Heart left ventricle (tissue), 16 donors: Measurements from ENCODE around the gene FARP1. TPM values are rescaled to one million over a fixed set of nuclear protein-coding genes. Genes with fewer than 3 reads are reported as not detected.
A peak's percentile ranks its signal among the peaks of the same experiment; 100 is the strongest.

Experiments used
- ATAC-seq, 4 donors: fragments of 200-7000 bp; cut with Tn5 transposase; one replicate each; pipeline ENCODE4 v1.9.1; 2020 to 2022; ENCODE audit warnings: moderate library complexity in 4 of 4, mild to moderate bottlenecking in 3 of 4, moderate number of reproducible peaks in 1 of 4
- DNase-seq, 5 donors: peaks; one replicate each; pipeline ENCODE4 v3.0.0-alpha.2; 2020
- H3K27ac ChIP-seq, 12 donors: fragments of 200-600 bp; sonication (generic) in 4 of 12; one replicate each; pipeline versions ENCODE4 v1.5.0 to v1.8.0; 2016 to 2022; ENCODE audit warnings: mild to moderate bottlenecking in 2 of 12
- H3K27me3 ChIP-seq, 9 donors: fragments of 200-600 bp; sonication (generic) in 2 of 9; one replicate each; pipeline versions ENCODE4 v1.5.1 to v1.8.0; 2016 to 2022; ENCODE audit warnings: mild to moderate bottlenecking in 3 of 9
- H3K36me3 ChIP-seq, 9 donors: fragments of 200-600 bp; sonication (generic) in 2 of 9; one replicate each; pipeline versions ENCODE4 v1.5.0 to v1.8.0; 2018 to 2022; ENCODE audit warnings: mild to moderate bottlenecking in 2 of 9
- H3K4me1 ChIP-seq, 12 donors: fragments of 200-600 bp; sonication (generic) in 4 of 12; one replicate each; pipeline versions ENCODE4 v1.5.0 to v1.8.0; 2016 to 2022; ENCODE audit warnings: mild to moderate bottlenecking in 3 of 12
- H3K4me3 ChIP-seq, 12 donors: fragments of 200-600 bp; sonication (generic) in 4 of 12; one replicate each; pipeline versions ENCODE4 v1.5.0 to v1.8.0; 2017 to 2022; ENCODE audit warnings: mild to moderate bottlenecking in 9 of 12, moderate library complexity in 4 of 12
- H3K9me3 ChIP-seq, 12 donors: fragments of 200-600 bp; sonication (generic) in 4 of 12; one replicate each; pipeline versions ENCODE4 v1.5.0 to v1.8.0; 2016 to 2022; ENCODE audit warnings: mild to moderate bottlenecking in 1 of 12
- POLR2A ChIP-seq, 2 donors: fragments of 450-650 bp; IDR thresholded peaks; one replicate each; pipeline ENCODE4 v1.6.1; 2017; ENCODE audit warnings: antibody characterized with exemption in 2 of 2, mild to moderate bottlenecking in 2 of 2, moderate library complexity in 2 of 2
- WGBS, 4 donors: extraction: QIAGEN DNeasy Blood & Tissue Kit in 2 of 4; methylation state at CpG; one replicate each; pipeline versions ENCODE4 v1.1.5 to v1.1.7; 2013 to 2018; 5-methylcytosine and 5-hydroxymethylcytosine counted together
- intact Hi-C, 10 donors: fragments of 100-400 bp; cut with DNase I; formaldehyde crosslinking; loops; one replicate each; pipeline versions ENCODE4 v1.11.1 to v1.14.2; 2022
- polyA plus RNA-seq, 2 donors: library from polyadenylated mRNA; stranded (reverse); fragments of 200-250 nt; gene quantifications; one replicate each; pipeline ENCODE4 v1.2.3, GENCODE V29; 2013
- total RNA-seq, 9 donors: library from RNA; depleted of rRNA in 2 of 9; stranded (reverse); fragments of >200 nt in 2 of 9; fragmentation: NEBNext Ultra II Directional in 3 of 9; extraction: Animal tissue kit (Norgen Biotek cat#: 25700) in 3 of 9; gene quantifications; one replicate each; pipeline versions ENCODE4 v1.1.0 to v1.2.4, GENCODE V29; 2016 to 2023
- TF ChIP-seq, protein P1 (sequence below), 12 donors: fragments of 200-600 bp; sonication (generic) in 4 of 12; IDR thresholded peaks; one replicate each; pipeline versions ENCODE4 v1.5.0 to v1.8.0; 2018 to 2022; ENCODE audit warnings: antibody characterized with exemption in 12 of 12, mild to moderate bottlenecking in 5 of 12
- donor health status: ischemic (EF 13 %, LVEDD 7.1; RV severe dilation, severe dysfunction).
- donor health status: healthy with polysubstance abuse.
- donor health status: DM: no; HTN: yes; CAD: no.
- donor health status: DM: no; HTN: no; CAD: no.
- donor health status: ischemic (EF 25% LVEDD 6.9; RV normal size, moderate dysfunction).
- donor health status: ischemic (EF 25% LVEDD 5.7; RV mildly dilated, moderate dysfunction).
- donor health status: healthy.
- donor health status: DM: yes; HTN: yes; CAD: no.
- donor health status: ischemic (EF 35%, LVEDD 5.7; RV mildly dilated, moderate dysfunction).
- donor health status: nonischemic (EF 11% LVEDD 7.7; RV severe dilation, severe dysfunction).
- donor health status: DM: yes; HTN: yes; CAD: no.
- donor health status: PGD.
- donor health status: ischemic (EF 29% LVEDD 5.4; RV normal size, mild dysfunction).
- donor health status: nonischemic (EF 23%, LVEDD 6.1; RV moderate dilation, normal function).

The FARP1 gene
- total and polyA plus RNA-seq, 11 donors: 7.7 to 51.8 (median 22.3) TPM

GRCh38 chr13:98299966-98300350 is 157.1 kb downstream of the FARP1 start:
- TF ChIP-seq, protein P1, sequence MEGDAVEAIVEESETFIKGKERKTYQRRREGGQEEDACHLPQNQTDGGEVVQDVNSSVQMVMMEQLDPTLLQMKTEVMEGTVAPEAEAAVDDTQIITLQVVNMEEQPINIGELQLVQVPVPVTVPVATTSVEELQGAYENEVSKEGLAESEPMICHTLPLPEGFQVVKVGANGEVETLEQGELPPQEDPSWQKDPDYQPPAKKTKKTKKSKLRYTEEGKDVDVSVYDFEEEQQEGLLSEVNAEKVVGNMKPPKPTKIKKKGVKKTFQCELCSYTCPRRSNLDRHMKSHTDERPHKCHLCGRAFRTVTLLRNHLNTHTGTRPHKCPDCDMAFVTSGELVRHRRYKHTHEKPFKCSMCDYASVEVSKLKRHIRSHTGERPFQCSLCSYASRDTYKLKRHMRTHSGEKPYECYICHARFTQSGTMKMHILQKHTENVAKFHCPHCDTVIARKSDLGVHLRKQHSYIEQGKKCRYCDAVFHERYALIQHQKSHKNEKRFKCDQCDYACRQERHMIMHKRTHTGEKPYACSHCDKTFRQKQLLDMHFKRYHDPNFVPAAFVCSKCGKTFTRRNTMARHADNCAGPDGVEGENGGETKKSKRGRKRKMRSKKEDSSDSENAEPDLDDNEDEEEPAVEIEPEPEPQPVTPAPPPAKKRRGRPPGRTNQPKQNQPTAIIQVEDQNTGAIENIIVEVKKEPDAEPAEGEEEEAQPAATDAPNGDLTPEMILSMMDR (IDR thresholded peaks at IDR 0.05): no peak
- no peak for TF ChIP-seq POLR2A (IDR thresholded peaks at IDR 0.05)
- Histone ChIP-seq H3K4me1 (peaks cover 0 to 42% (median 16%) of the 10 kb centered on the region in 12 donors), H3K4me3 (no peak overlapping the region), H3K27me3 (no peaks in the 10 kb centered on the region), H3K9me3 (no peaks in the 10 kb centered on the region), H3K36me3 (no peaks in the 10 kb centered on the region), H3K27ac (peak overlapping the region in 1 of 12 donors; percentile 79)
- ATAC-seq (peak in 3 of 4 donors; percentile 49 to 54 (median 52)), DNase-seq (no peak)
- intact Hi-C loops: no loop called here
- WGBS, 4 donors: 44 to 59% (median 52%) methylated on average over 7 of the region's 7 CpGs

DNA sequence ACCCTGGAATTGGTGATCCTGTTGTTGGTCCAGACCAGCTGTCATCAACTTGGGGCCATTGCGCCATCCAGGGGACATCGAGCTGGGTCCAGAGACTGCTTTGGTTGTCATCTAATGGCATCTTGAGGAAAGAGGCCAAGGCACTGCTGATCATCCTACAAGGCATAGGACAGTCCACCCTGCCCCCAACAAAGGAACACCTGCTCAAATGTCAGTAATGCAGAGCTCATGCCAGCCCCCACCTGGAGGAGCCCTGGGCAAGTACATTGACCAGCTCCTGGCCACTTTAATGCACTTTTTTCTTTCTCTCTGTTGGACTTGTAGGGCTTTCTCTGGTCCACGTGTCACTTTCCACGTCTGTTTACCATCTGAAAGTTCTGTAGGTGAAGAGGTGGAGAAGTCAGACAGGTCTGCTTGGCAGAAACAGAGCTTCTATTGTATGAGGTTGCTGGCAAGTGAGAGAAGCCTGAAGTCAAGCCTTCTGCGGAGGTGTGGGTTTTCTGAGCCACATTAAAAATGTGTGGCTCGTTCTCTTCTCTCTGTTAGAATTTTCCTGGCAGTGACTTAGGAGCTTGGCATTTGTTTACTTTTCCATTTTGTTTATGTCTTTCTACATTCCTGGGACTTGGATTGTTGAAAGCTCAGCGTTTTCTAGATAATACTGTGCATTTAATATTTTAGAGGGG is 158.2 kb downstream of the FARP1 start:
- no peak for TF ChIP-seq POLR2A (IDR thresholded peaks at IDR 0.05)
- TF ChIP-seq, protein P1 (IDR thresholded peaks at IDR 0.05): no peak
- Histone ChIP-seq H3K4me3 (no peak overlapping the region), H3K27ac (peak overlapping the region in 2 of 12 donors; percentile 11 to 79), H3K4me1 (peaks cover 0 to 36% (median 13%) of the 10 kb centered on the region in 12 donors), H3K9me3 (no peaks in the 10 kb centered on the region), H3K27me3 (no peaks in the 10 kb centered on the region), H3K36me3 (no peaks in the 10 kb centered on the region)
- intact Hi-C loops: no loop called here
- ATAC-seq (peak in 3 of 4 donors; percentile 32 to 48 (median 43)), DNase-seq (no peak)
- WGBS, 4 donors: 67 to 70% (median 69%) methylated on average over 7 of the region's 7 CpGs

DNA sequence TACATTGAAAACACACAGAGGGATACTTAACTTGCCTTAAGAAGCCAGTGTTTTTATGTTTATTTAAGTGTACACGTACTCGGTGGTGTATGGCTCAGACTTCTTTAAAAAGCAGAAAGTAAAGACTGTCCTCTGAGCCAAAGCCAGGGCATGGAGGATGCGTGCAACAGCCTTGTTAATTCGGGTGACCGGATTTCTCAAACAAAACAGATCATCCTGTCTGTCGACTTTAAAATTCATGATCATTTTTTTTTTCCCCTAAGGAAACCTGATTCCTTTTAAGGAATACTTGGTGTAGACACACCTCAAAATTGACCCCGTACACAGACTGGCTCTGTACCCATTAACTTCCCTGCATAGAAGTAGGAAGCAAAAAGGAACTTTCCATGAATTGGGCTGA is 158.8 kb downstream of the FARP1 start:
- Histone ChIP-seq H3K4me1 (peaks cover 0 to 36% (median 13%) of the 10 kb centered on the region in 12 donors), H3K27me3 (no peaks in the 10 kb centered on the region), H3K4me3 (no peak overlapping the region), H3K36me3 (no peaks in the 10 kb centered on the region), H3K9me3 (no peaks in the 10 kb centered on the region), H3K27ac (peak overlapping the region in 2 of 12 donors; percentile 11 to 79)
- 58 to 72% (median 60%) methylated on average over 7 of the region's 7 CpGs for WGBS, 4 donors
- TF ChIP-seq, protein P1 (IDR thresholded peaks at IDR 0.05): no peak
- TF ChIP-seq POLR2A (IDR thresholded peaks at IDR 0.05): no peak
- ATAC-seq: no peak
- no peak for DNase-seq
- intact Hi-C loops: no loop called here

DNA sequence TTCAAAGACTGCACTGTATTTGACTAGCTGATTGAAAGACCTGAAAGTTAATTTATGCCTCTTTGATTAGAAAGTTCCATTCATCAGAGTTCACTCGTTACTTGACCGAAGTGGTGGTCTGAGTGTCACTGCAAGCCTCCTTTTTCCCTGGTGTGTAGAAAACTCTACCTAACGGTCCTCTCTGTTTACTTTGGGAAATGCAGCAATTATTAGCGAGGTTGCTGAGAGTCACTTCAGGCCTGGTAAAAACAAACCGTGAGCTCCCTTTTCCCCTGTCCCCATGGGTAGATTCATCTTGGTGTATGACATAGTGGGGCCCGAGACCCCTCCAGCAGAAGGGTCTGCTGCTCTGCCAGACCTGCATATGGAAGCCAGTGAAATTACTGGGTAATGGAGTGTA is 161.0 kb downstream of the FARP1 start:
- H3K27ac ChIP-seq: no peak overlapping the region
- ATAC-seq (no peak), DNase-seq (no peak)
- no peaks in the 10 kb centered on the region for H3K36me3 ChIP-seq
- intact Hi-C loops: no loop called here
- no peak for TF ChIP-seq POLR2A (IDR thresholded peaks at IDR 0.05)
- TF ChIP-seq, protein P1 (IDR thresholded peaks at IDR 0.05): no peak
- H3K9me3 ChIP-seq: no peaks in the 10 kb centered on the region
- H3K4me1 ChIP-seq: peaks cover 0 to 53% (median 18%) of the 10 kb centered on the region in 12 donors
- 89 to 91% (median 91%) methylated on average over 6 of the region's 6 CpGs for WGBS, 4 donors
- no peak overlapping the region for H3K4me3 ChIP-seq
- H3K27me3 ChIP-seq: no peaks in the 10 kb centered on the region
